ENCODE results near the gene GSTM1.

GSTM1 gene

DNA sequence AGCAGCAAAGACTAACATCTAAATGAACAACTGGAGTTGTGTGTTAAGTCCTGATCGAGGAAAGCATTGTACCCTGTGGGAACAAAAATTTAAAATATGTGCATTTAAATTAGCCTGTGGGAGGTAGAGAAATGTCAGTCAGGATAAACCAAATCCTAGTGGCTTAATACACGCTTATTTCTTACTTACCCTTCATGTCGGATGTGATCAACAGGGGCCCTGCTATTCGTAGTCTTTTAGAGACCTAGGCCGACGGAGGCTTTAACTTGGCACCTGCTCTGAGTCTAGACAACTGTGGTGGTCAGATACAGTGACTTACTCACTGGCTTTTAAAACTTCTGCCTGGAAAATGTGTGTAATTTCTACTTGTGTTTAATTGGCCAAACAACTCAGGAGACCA, 43.0 kb downstream of the GSTM1 start:
- TF ChIP-seq, protein P1, sequence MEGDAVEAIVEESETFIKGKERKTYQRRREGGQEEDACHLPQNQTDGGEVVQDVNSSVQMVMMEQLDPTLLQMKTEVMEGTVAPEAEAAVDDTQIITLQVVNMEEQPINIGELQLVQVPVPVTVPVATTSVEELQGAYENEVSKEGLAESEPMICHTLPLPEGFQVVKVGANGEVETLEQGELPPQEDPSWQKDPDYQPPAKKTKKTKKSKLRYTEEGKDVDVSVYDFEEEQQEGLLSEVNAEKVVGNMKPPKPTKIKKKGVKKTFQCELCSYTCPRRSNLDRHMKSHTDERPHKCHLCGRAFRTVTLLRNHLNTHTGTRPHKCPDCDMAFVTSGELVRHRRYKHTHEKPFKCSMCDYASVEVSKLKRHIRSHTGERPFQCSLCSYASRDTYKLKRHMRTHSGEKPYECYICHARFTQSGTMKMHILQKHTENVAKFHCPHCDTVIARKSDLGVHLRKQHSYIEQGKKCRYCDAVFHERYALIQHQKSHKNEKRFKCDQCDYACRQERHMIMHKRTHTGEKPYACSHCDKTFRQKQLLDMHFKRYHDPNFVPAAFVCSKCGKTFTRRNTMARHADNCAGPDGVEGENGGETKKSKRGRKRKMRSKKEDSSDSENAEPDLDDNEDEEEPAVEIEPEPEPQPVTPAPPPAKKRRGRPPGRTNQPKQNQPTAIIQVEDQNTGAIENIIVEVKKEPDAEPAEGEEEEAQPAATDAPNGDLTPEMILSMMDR (IDR thresholded peaks at IDR 0.05; ENCODE audit: low read depth, low read length): no peak
- TF ChIP-seq EZH2phosphoT487 (IDR thresholded peaks at IDR 0.05; ENCODE audit: low read depth): no peak
- Histone ChIP-seq H4K20me1 (ENCODE audit: insufficient read depth, low read length) (no peaks in the 10 kb centered on the region), H3K27ac (ENCODE audit: low read length) (no peak overlapping the region), H3K9ac (ENCODE audit: low read length) (no peak overlapping the region), H3K4me1 (ENCODE audit: low read length) (no peaks in the 10 kb centered on the region), H3K79me2 (ENCODE audit: low read length) (no peaks in the 10 kb centered on the region), H2AFZ (ENCODE audit: low read depth, low read length) (no peak overlapping the region), H3K27me3 (ENCODE audit: low read depth, low read length) (no peaks in the 10 kb centered on the region), H3K4me2 (ENCODE audit: low read length) (no peak overlapping the region), H3K36me3 (replicated peaks; ENCODE audit: low read depth, low read length) (no peaks in the 10 kb centered on the region), H3K9me3 (ENCODE audit: insufficient read depth, low read length) (no peaks in the 10 kb centered on the region), H3K4me3 (ENCODE audit: low read length) (no peak overlapping the region)

DNA sequence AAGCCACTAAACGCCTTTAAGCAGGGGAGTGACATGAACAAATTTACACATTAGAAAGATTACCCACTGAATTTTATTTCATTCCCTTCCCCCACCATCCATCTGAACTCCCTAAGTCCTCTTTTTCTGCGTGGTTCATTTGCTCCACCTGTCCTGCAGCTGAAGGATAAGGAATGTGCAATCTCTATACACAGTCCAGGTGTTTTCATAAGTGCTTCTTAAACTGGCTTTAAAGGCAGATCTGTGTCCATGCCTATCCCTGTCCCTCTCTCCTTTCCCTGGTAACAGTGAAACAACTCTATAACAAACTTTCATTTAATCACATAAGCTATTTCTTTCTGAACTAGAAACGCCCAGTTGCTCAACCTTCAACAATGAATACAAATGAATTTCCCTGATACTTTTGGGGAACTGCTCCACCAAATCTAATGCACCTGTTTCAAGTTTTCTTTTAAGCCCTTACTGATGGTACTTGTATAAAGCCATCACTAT, 44.8 kb downstream of the GSTM1 start:
- Histone ChIP-seq H3K27ac (ENCODE audit: low read length) (no peak overlapping the region), H3K36me3 (replicated peaks; ENCODE audit: low read depth, low read length) (no peaks in the 10 kb centered on the region), H2AFZ (ENCODE audit: low read depth, low read length) (no peak overlapping the region), H3K9me3 (ENCODE audit: insufficient read depth, low read length) (no peaks in the 10 kb centered on the region), H3K4me3 (ENCODE audit: low read length) (no peak overlapping the region), H3K4me1 (ENCODE audit: low read length) (no peaks in the 10 kb centered on the region), H3K4me2 (ENCODE audit: low read length) (no peak overlapping the region), H3K9ac (ENCODE audit: low read length) (no peak overlapping the region), H4K20me1 (ENCODE audit: insufficient read depth, low read length) (no peaks in the 10 kb centered on the region), H3K27me3 (ENCODE audit: low read depth, low read length) (peaks cover 8% of the 10 kb centered on the region; the same call in 1 of the 2 replicates), H3K79me2 (ENCODE audit: low read length) (no peaks in the 10 kb centered on the region)
- TF ChIP-seq, protein P1 (IDR thresholded peaks at IDR 0.05; ENCODE audit: low read depth, low read length): no peak
- TF ChIP-seq EZH2phosphoT487 (IDR thresholded peaks at IDR 0.05; ENCODE audit: low read depth): no peak

DNA sequence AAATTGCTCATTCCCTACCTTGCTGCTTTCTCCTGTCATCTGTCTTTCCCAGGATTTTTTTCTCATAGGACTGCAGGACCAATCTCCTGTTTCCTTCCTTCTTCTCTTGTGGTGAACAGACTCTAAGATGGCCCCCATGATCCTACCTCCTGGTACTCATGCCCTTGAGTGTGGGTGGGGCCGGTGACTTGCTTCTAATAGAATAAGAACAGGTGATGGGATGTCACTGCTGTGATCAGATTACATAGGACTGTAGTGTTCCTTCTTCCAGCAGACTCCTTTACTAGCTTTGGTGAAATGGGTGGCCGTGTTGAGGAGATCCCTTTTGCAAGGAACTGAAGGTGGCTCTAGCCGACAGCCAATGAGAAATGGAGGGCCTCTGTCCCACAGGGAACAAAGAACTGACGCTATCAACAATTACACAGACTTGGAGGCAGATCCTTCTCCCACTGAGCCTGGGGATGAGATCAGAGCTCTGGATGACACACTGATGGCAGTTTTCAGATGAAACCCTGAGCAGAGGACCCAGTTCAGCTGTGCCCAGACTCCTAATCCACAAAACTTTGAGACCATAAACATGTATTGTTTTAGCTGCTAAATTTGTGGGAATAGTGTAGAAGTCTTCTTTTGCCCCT, 45.7 kb downstream of the GSTM1 start:
- H3K4me1 ChIP-seq (ENCODE audit: low read length): no peaks in the 10 kb centered on the region
- no peaks in the 10 kb centered on the region for H4K20me1 ChIP-seq (ENCODE audit: insufficient read depth, low read length)
- TF ChIP-seq, protein P1 (IDR thresholded peaks at IDR 0.05; ENCODE audit: low read depth, low read length): no peak
- TF ChIP-seq EZH2phosphoT487 (IDR thresholded peaks at IDR 0.05; ENCODE audit: low read depth): no peak
- H2AFZ ChIP-seq (ENCODE audit: low read depth, low read length): no peak overlapping the region
- no peaks in the 10 kb centered on the region for H3K9me3 ChIP-seq (ENCODE audit: insufficient read depth, low read length)
- H3K79me2 ChIP-seq (ENCODE audit: low read length): no peaks in the 10 kb centered on the region
- peaks cover 8% of the 10 kb centered on the region; the same call in 1 of the 2 replicates for H3K27me3 ChIP-seq (ENCODE audit: low read depth, low read length)
- no peak overlapping the region for H3K9ac ChIP-seq (ENCODE audit: low read length)
- no peak overlapping the region for H3K4me2 ChIP-seq (ENCODE audit: low read length)
- H3K27ac ChIP-seq (ENCODE audit: low read length): no peak overlapping the region
- no peaks in the 10 kb centered on the region for H3K36me3 ChIP-seq (replicated peaks; ENCODE audit: low read depth, low read length)
- H3K4me3 ChIP-seq (ENCODE audit: low read length): no peak overlapping the region

DNA sequence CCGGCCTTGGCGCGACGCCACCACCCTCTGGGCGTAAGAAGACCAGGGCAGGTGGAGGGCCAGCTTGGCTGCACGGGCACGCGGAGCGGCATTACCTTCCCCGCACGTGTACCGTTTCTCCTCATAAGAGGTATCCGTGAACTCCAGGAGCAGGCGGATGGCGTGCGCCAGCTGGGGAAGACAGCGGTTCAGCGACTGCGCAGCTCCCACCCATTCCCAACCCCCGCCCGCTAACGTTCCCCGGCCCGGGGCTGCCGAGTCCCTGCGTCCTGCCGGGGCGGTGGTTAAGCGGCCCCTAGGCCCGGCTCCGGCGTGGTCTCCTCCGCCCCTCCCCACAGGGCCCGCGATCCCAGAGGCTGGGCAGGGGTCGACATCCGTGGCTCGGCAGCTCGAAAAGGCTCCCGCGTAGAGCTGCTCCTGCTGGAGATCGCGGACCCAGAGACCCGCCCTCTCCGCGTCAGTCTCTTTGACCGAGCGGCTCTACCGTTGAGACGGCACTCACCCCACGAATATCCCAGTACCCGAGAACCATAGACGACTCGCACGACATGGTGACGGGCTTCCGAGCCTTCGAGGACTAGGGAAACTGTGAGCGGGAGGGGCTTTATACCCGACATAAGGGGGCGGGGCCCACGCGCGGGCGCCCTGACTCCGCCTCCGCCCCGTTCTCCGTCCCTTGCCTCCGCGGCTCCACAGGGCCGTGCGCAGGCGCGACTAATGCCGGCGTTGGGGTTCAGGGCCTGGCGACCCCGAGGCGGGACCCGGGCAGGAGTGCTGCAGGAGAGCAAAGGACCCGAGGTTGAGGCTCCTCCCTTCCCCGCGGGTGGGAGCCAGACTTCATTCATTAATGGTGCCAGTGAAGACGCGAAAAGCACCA, 52.4 kb downstream of the GSTM1 start:
- Histone ChIP-seq H3K27ac (ENCODE audit: low read length) (no peak overlapping the region), H3K27me3 (ENCODE audit: low read depth, low read length) (peaks cover 8% of the 10 kb centered on the region; the same call in 1 of the 2 replicates), H3K4me1 (ENCODE audit: low read length) (no peaks in the 10 kb centered on the region), H4K20me1 (ENCODE audit: insufficient read depth, low read length) (no peaks in the 10 kb centered on the region), H3K9me3 (ENCODE audit: insufficient read depth, low read length) (no peaks in the 10 kb centered on the region), H2AFZ (ENCODE audit: low read depth, low read length) (no peak overlapping the region), H3K9ac (ENCODE audit: low read length) (no peak overlapping the region), H3K4me3 (ENCODE audit: low read length) (no peak overlapping the region), H3K4me2 (ENCODE audit: low read length) (no peak overlapping the region), H3K79me2 (ENCODE audit: low read length) (no peaks in the 10 kb centered on the region), H3K36me3 (replicated peaks; ENCODE audit: low read depth, low read length) (no peaks in the 10 kb centered on the region)
- no peak for TF ChIP-seq EZH2phosphoT487 (IDR thresholded peaks at IDR 0.05; ENCODE audit: low read depth)
- TF ChIP-seq, protein P1 (IDR thresholded peaks at IDR 0.05; ENCODE audit: low read depth, low read length): no peak

Data from OCI-LY3 (cell line).